NOMO-1 (cell line): ENCODE data around the gene HLCS.

Experiments used
- DNase-seq, 2 experiments: peaks; one replicate each; lab custom pipeline; 2025; ENCODE audit not compliant: unreplicated experiment in 2 of 2; lab: John Stamatoyannopoulos, UW

HLCS gene

DNA sequence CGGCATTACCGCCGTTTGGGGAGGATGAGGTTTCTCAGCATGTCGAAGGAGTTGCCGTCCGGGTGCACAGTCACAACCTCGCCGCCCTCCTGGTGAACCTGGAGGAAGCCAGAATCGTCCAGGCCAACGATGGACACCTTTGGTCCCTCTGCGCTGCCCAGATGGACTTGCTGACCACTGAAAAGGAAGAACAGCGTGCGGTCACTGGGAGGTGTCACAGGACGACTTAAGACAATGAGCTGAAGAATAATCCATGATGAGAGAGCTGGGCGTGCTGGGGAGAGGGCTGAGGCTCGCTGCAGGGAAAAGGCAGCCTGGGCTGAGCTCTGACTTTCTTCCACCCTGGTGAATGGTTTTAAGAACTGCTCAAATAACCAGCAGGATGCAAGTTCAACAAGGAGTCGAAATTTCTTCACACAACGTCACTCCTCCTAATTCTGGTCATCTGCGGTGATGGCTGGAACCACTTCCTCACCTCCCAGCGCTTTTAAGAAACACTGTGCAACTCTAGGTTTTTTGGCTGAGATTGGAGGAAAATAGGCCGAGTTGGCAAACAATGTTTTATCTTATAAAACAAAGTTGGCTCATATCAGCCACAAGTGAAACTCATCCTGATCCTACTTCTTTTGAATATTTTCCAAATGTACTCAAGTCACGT is 212.1 kb downstream of the HLCS start:
- no peak for DNase-seq

DNA sequence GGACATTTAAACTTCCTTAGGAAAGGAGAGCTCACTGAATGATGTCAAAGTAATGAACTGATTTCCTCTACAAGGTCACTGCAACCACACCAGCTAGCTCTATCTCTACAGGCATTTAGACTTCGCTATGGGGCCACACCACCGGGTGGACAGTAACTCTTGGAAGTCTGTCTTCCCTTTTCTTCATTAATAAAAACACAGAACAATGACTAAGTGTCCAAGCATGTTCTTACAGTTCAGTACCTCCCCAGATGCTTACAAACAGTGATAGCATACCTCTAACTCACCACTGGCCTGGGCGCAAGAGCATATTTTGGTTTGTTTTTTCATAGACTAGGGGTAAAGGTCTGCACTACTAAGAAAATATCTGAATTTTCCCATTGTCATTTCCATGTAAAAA is 212.9 kb downstream of the HLCS start:
- DNase-seq = no peak

DNA sequence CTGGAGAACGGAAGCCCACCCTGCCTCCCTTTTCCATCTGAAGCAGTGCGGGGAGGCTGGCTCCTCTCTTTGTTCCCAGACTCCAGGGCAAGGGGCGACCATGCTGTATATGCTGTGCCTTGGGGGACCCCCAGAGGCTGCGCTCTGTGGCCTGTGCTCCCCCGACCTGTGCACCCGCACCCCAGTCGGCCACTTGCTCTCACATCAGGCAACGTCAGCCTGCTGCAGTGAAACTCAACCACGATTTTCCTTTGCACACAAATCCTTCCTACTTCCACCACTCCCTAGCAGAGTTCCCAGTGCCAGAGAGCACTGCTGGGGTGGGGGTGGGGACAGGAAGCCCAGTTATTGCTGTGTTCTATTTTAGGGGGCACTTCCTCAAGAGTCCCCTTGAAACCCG is 215.1 kb downstream of the HLCS start:
- DNase-seq = no peak

DNA sequence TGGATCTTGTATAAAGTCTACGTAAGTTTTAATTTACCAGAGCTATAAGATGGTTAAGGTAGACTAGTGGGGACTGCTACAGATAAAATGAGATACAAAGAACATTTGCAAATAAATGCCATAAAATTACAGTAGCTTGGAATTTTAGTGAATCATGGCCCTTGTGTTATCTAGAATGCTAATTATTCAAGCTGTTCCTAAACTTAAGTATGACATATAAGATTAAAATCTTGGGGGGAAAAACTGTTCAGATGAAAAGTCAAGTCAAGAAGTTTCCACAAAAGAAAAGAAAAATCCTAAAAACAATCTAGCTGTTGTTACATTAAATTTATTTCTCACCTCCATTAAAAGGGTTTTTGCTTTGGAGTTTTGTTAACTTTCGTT is 215.9 kb downstream of the HLCS start:
- no peak for DNase-seq

DNA sequence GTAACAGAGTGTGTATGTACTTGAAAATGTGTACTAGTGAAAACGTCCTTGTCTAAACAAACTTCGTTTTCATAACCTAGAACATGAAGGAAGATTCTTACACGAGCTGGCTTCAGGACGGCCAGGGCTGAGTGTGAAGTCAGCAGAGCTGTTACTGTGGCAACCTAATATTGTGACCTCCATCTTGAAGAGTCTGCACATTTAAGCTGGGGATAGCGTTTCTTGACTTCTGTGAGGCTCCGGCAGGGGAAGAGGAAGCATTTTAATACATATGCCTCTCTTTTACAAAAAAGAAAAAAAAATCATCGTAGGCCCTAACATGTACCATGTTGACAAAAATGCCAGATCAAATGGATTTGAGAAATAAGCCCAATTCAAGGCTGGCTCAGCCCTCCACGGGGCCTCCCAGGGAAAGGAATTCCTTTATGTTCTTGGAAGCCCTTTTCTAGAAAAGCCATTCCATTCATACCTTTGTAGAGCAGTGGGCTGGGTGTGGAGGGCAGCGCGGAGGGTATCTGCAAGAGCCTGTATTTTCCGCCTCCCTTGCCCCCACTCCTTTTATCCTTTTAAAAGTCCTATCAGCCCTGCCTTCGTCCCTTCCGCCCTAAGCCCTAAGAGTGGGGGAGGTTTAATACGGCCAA is 216.4 kb downstream of the HLCS start:
- no peak for DNase-seq

DNA sequence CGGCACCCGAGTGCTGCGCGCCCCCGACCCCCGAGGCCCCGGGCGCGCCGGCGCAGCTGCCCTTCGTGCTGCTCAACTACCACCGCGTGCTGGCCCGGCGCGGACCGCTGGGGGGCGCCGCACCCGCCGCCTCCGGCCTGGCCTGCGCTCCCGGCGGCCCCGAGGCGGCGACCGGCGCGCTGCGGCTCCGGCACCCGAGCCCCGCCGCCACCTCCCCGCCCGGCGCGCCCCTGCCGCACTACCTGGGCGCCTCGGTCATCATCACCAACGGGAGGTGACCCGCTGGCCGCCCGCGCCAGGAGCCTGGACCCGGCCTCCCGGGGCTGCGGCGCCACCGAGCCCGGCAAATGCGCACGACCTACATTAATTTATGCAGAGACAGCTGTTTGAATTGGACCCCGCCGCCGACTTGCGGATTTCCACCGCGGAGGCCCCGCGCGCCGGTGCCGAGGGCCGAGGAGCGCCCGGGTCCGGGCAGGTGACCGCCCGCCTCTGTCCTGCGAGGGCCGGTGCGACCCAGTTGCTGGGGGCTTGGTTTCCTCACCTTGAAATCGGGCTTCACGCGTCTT is 218.6 kb downstream of the HLCS start:
- peak; percentile 14 to 20 for DNase-seq

DNA sequence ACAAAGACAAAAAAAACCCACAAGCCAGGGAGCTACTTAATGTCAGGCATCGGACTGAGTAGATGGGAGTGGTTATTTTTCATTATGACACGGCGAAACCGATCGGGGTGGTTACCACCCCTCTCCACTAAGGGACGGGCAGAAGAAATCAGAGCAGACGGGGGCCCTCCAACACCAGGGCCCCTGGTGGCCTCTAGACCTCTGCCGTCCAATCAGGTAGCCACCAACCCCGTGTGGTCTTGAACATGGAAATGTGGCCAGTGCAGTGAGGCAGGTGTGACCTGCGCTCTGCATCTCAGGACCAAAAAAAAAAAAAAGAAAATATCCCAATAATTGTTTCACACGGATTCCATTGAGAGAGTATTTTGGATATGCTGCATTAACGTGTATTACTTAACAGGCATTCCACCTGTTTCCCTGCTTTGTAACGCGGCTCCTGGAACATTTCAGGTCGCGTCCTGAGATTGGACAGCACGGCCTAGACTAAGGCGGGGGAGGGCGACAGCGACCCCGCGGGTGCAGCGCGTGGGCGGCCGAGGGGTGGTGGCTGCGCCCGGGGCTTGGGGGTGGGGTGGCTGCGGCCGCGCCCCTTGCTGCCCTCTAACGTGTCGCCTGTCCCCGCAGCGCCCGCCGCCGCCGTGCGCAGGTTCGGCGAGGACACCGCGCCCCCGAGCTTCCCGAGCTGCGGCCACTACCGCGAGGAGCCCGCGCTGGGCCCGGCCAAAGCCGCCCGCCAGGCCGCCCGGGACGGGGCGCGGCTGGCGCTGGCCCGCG is 219.2 kb downstream of the HLCS start:
- no peak for DNase-seq

DNA sequence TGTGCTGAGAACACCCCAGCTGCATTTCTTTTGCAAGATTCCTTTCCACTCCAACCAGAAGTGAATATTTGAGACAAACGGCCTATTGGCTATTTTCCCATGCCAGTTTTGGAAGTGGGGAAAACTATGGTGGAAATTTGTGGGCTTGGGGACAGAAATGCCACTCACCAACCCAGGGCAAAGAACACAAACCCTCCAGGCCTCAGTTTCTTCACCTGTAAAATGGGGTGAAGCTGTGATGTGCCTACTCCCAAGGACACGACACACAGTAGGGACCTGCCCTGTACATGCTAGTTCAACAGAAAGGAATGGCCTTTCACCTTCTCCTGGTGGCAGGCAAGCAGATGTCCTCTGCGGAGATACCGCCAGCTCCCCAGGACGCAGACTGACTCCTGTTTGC is 221.0 kb downstream of the HLCS start:
- DNase-seq = no peak

DNA sequence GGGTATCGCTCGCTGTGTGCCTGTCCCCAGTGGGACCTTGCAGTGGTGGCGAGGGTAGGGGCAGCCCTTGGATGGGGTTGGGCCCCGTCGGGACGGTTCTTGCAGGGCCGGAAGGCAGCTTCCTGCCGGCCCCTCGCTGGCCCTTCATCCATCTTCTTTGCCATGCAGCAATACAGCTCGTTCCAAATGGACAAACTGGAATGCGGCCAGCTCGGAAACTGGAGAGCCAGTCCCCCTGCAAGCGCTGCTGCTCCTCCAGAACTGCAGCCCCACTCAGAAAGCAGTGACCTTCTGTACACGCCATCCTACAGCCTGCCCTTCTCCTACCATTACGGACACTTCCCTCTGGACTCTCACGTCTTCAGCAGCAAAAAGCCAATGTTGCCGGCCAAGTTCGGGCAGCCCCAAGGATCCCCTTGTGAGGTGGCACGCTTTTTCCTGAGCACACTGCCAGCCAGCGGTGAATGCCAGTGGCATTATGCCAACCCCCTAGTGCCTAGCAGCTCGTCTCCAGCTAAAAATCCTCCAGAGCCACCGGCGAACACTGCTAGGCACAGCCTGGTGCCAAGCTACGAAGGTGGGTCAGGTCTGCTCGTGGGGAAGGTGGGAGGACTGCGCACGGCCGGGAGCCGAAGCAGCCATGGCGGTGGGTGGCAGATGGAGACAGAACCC is 221.8 kb downstream of the HLCS start:
- DNase-seq = no peak

DNA sequence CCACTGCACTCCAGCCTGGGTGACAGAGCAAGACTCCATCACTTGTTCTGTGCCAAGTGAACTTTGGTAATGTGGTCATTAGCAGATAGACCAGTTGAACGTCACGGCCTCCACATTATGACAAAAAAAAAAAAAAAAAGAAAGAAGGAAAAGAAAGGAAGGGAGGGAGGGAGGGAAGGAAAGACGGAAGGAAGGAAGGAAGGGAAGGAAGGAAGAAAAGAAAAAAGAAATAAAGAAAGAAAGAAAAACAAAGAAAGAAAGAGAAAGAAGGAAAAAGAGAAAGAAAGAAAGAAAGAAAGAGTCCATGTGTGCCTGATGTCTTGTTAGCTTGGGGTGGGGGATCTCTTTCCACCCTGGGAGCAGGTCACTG is 222.3 kb downstream of the HLCS start:
- DNase-seq = no peak

DNA sequence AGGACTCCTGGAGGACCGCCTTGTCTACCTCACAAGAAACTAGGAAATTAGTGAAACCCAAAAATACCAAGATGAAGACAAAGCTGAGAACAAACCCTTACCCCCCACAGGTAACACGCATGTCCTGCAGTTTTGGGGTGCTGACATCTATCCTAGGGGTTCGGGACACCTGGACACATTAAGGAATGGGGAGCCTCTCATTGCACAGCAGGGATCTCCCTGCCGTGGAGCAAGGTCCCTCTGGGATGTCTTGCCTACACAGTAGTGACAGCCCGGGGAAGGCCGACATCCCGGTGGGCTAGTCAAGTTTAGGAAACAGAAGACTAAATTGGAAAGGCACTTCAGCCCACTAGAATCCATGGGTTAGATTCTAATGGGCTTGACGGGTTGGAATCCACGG is 223.0 kb downstream of the HLCS start:
- DNase-seq = no peak

DNA sequence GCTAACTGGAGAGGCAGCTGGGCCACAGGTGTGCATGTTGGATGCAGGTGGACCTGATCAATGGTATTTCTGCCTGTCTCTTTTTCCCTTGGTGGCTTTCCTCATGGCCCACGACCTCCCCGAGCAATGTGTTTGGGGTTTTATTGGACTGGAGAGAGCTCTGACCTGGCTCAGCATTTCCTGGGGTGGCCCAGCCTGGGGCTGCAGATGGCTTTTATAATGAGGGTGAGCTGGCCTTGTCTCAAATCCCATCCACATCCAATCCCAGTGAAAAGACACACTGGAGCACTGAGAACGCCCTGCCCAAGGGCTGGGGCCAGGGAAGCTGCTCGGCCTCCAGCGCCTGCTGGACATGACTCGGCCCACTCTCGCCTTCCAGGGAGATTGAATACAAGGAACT is 223.5 kb downstream of the HLCS start:
- no peak for DNase-seq

DNA sequence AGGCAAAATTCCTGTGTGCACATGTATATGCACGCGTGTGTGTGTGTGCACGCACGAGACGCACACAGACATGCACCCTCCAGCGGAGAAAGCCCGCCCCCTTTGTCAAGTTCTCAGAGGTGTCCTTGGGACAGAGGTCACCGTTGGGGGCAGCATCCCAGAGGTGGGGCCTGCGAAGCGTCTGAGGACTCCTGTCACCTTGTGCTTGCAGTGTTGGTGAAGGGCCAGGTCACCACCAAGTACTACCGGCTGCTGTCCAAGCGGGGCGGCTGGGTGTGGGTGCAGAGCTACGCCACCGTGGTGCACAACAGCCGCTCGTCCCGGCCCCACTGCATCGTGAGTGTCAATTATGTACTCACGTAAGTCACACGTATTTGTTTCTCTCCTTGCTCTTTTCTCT is 225.0 kb downstream of the HLCS start:
- no peak for DNase-seq

DNA sequence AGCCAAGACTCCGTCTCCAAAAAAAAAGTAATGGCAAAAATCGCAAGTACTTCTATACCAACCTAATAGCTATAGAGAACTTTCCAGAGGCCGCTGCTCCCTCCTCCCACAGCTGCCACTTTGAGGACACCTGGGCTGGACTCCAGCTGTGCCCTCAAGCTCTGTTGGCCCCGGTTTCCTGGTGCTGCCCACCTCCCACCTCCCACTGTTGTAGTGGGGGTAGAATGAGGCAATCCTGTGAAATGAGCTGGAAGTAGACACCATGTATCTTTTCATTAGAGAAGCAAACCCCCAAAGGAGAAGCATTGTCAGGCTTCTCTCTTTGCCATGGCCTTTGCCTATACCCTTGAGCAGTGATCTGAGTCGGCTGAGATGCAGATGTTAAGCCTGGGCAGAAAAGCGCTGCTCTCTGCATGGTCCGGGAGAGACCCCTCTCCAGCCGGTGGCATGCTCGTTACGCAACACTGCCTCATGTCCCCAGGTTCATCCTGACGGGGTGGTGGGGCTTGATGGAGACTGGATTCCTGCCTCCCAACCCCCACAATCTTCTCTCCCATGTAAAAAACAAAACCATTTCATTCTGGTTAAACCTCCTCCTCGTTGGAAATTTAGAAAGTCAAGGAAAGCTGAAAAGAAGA is 227.9 kb downstream of the HLCS start:
- DNase-seq = no peak

DNA sequence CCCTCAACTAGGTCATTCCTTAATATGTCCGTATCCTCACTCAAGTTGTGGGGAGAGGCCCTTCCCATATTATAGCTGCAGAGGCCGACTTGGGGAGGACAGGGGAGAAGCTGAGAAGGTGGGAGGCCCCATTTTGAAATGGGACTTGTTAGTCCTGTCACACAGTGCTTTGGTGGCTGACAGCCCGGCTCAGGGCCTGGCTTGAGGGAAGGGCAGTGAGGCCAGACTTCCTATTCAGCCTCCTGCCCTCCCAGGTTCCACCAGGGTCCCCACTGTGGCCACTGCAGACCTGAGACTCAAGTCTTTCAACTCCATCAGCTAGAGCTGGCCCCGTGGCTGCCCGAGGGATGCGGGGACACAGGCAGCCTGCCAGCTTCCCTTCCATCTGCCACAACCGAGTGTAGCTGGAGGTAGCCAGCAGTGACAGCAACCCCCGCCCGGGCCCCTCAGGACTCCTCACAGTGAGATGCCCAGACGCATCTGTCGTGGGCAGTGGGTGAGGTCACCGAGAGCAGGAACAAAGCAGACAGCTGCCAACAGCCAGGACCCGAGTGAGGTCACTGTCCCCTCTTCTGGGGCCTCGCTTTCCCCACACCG is 230.6 kb downstream of the HLCS start:
- no peak for DNase-seq

DNA sequence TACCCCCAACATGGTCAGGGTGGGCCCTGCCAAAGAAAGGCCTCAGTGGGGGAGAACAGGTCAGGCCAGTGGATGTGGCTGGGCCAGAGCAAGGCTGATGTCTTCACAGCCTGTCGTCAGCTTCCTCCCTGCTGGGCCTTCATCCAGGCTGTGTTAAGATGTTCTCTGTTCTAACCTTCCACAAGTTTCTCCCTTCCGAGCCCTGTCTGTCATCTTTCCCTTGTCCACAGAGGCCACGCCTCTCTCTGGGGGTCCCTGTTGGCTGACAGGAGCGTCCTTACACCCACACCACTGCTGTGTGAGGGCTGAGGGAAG is 231.3 kb downstream of the HLCS start:
- no peak for DNase-seq

DNA sequence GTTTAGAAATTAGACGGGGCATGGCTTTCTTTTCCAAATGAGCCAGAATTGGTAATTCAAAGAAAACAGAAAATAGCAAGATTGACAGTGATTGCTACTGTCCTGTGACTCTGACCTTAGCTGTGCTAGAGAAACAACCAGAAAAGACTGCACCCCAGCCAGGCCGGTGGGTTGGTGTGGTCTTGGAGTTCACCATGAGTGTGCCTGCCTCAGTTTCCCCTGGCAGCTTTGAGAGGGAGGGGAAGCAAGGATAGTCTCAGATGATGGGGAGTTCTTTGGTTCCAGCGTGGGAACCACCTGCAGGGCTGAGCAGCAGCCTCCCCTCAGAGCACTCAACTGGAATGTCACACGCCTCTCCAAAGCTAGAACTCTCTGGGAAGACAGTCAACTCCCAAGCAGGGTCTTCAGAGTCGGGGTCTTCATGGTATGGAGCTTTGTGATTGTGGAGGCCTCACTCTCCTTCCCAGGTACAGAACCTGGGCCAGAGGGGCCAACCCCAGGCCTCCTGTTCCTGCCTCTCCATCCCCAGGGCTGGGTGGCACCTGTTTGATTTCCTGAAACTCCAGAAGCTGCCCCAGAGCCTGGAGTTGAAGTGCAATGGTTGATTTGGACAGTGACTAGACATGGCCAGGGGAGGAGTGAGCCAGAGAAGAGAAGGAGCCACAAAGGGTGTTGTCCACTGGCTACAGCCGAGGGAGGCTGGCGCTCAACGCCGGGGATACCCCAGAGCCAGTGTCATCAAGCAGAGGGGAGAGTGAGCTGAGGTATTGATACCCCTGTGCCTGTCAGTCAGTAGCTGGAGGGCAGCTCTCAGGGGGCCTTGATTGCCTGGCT is 231.9 kb downstream of the HLCS start:
- no peak for DNase-seq

DNA sequence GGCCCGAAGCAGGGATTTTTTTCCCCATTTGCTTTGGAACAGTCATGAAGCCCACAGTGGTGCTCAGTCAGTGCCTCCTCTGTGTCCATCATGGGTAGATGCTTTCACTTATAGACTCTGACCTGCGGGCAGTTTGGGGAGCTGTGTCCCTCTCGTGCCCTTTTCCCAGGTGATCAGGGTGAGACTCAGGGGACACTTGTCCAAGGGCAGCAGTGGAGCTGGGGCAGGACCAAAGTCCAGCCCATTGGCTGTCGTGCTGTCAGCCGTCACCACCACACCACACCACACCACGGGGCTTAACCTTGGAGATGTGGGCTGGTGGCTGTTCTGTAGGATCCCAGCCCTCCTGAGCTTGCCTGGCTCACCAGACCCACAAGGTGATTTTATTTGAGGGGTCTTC is 232.6 kb downstream of the HLCS start:
- DNase-seq = no peak

DNA sequence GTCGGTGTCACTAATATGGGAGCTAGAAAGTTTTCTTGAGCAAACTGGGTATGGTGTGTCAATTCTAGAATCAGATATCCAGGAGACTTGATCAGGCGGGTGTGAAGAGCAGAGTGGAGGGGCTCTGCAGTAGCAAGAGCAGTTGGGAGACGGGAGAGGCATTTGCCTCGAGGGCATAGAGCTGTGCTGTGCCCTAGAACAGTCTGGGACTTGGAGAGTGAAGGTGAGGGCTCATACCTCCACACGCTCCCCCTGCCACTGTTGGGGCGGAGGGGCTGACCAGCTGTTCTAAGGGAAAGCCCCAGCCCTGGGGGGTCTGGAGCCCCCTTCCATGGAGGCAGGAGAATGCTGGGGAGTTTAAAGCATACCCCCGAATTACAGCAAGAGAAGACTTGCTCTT is 233.7 kb downstream of the HLCS start:
- no peak for DNase-seq

DNA sequence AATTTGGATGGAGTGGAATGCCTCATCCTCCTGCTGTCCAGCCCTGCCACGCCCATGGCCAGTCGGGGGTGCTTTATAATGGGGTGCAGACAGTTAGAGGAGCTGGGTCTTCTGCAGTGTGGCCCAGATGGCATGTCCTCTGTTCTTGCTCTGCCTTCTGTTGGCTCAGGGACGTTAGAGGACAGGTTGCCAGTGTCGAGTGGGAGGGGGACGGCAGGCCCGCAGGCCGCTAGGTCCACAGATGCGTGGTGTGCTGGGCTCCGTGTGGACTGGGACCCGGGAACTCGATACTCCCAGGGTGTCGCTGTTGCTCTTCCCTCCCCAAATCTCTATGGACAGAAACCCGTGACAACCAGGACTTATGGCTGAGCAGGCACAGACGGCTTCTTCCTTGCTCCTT is 234.3 kb downstream of the HLCS start:
- no peak for DNase-seq
